Measurements from ENCODE around the gene SARM1.
"Not testable (repeated sequence)": the region's sequence is repeated elsewhere in the genome, so short reads cannot be mapped to it uniquely, and the experiment has no call there.

Gene SARM1

GRCh38 chr17:28433721-28434120 lies 62.2 kb downstream of the SARM1 start:
- DNase-seq, result no peak

GRCh38 chr17:28434326-28434725 lies 62.8 kb downstream of the SARM1 start:
- not testable (repeated sequence) for DNase-seq

GRCh38 chr17:28443901-28444638 lies 72.6 kb downstream of the SARM1 start:
- no peak for DNase-seq

- DNase-seq, result no peak
These were observed 75.4 kb downstream of the SARM1 start for GRCh38 chr17:28446716-28447395.

DNA sequence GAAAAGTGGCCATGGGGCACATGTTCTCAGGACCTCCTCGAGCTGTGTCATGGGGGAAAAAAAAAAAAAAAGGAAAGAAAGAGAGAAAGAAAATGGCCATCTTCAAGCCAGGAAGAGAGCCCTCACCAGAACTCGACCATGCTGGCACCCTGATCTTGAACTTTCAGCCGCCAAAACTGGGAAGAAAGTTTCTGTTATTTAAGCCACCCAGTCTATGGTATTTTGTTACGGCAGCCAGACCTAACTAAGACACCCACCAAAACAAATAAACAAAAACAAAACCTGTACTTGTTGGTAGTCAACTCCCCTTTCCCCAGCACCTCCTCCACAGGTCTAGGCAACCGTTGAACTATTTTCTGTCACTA lies 75.9 kb downstream of the SARM1 start:
- DNase-seq, result no peak

GRCh38 chr17:28449859-28450258 lies 78.4 kb downstream of the SARM1 start:
- DNase-seq, result no peak

Measured in NCI-H2081 treated with DMSO at 0.1 percent for 48 hours (cell line).